WI38 (cell line): ENCODE data around the gene LEMD1.
"Not testable (repeated sequence)": the region's sequence is repeated elsewhere in the genome, so short reads cannot be mapped to it uniquely, and the experiment has no call there.

Source experiments
- H3K4me3 ChIP-seq: 2 replicates; pipeline ENCODE4 v1.5.1; 2011; ENCODE audit warnings: low read depth, mild to moderate bottlenecking, control low read depth, low read length
- TF ChIP-seq, protein P1 (sequence below): IDR thresholded peaks from 2 replicates; pipeline ENCODE4 v1.5.1; 2012; ENCODE audit warnings: low read depth, mild to moderate bottlenecking, control low read depth, low read length

The LEMD1 gene

DNA sequence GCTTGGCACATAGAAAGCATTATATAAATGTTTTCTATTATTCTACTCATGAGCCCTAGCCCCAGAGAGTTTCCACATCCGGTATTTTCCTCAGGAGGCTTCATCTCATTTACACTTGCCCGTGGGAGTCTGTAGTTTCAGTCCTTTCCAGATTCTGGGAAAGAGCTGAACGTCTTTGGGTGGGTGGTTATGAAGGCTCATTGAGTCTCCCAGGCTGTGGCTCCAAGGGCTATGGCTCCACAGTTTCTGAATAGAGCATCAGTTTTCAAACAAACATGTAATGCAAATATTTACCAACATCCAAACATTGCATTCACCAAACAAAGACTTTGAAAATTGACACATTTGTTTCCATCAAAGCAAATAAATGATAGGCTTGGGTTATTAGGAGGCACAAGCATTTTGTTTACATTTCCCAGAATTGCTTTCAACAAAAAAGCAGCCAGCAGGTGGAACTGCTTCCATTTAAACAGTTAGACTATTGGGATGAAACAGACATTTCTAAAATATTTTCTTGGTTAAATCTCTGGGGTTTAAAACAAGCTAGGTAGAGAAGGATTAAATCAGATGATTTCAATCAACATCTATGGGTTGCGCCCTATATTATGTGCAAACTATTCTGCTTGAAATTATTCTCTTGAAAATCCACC is 1.3 kb upstream of the LEMD1 start:
- TF ChIP-seq, protein P1, sequence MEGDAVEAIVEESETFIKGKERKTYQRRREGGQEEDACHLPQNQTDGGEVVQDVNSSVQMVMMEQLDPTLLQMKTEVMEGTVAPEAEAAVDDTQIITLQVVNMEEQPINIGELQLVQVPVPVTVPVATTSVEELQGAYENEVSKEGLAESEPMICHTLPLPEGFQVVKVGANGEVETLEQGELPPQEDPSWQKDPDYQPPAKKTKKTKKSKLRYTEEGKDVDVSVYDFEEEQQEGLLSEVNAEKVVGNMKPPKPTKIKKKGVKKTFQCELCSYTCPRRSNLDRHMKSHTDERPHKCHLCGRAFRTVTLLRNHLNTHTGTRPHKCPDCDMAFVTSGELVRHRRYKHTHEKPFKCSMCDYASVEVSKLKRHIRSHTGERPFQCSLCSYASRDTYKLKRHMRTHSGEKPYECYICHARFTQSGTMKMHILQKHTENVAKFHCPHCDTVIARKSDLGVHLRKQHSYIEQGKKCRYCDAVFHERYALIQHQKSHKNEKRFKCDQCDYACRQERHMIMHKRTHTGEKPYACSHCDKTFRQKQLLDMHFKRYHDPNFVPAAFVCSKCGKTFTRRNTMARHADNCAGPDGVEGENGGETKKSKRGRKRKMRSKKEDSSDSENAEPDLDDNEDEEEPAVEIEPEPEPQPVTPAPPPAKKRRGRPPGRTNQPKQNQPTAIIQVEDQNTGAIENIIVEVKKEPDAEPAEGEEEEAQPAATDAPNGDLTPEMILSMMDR = no peak
- no peak overlapping the region for H3K4me3 ChIP-seq

- H3K4me3 ChIP-seq = no peak overlapping the region
- TF ChIP-seq, protein P1 = no peak
These were observed 918 bp downstream of the LEMD1 start for GRCh38 chr1:205420938-205421337.

DNA sequence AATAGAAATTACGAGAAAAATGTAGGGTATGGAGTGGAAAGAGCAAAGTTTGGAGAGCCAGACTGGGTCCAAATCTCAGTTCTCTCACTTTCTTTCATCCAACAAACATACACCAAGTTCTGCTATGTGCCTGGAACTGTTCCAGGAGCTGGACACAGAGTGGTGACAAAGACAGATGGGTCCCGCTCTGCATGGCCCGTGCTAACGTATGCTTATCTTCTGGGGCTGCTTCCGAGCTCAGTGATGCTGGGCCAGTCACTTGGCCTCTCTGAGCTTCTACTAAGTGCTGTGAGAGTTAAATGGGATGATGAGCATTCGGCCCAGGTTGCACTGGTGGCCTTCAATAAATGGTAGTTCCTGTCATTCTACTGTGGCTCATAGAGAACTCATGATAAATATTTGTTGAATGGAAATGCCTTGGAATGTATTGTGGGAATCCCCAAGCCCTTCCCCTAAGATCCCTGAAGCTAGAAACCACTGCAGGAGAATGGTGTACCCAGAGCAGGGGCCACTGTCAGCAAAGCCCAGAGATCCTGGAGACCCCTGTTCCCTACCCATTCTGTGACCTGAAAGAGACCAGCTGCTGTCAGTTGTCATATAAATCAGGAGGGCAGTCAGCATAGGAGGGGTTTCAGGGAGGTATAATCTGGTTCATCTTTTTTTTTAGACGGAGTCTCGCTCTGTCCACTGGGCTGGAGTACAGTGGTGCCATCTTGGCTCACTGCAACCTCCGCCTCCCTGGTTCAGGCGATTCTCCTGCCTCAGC is 3.8 kb downstream of the LEMD1 start:
- TF ChIP-seq, protein P1 = no peak
- no peak overlapping the region for H3K4me3 ChIP-seq

DNA sequence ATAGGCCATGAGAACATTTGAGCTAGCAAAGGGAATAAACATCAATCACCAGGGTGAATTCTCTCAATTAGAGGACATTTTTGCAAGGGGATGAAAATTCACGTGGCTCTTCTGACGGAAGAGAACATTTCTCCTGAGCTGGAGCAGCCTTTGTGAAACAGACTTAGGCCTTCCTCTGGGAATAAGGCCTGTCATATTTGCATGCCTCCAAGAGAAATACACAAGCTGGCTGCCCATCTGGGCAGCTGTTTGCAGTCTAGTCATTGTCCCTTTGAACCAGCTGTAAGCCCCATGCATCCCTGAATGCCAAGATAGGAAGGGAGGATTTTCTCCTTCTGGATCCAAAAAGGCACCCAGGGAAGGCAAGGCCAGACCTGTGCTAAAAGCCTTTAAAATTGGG is 5.5 kb downstream of the LEMD1 start:
- TF ChIP-seq, protein P1 = no peak
- no peak overlapping the region for H3K4me3 ChIP-seq

- H3K4me3 ChIP-seq = no peak overlapping the region
- TF ChIP-seq, protein P1 = no peak
These were observed 11.1 kb downstream of the LEMD1 start for GRCh38 chr1:205410581-205411298.

- TF ChIP-seq, protein P1 = no peak
- H3K4me3 ChIP-seq = no peak overlapping the region
These were observed 13.9 kb downstream of the LEMD1 start for GRCh38 chr1:205407970-205408369.

DNA sequence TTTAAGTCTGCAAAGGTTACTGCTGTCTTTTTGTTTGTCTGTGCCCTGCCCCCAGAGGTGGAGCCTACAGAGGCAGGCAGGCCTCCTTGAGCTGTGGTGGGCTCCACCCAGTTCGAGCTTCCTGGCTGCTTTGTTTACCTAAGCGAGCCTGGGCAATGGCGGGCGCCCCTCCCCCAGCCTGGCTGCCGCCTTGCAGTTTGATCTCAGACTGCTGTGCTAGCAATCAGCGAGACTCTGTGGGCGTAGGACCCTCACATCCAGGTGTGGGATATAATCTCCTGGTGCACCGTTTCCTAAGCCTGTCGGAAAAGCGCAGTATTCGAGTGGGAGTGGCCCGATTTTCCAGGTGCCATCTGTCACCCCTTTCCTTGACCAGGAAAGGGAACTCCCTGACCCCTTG is 15.6 kb downstream of the LEMD1 start:
- H3K4me3 ChIP-seq = not testable (repeated sequence)

GRCh38 chr1:205404484-205404883 is 17.4 kb downstream of the LEMD1 start:
- not testable (repeated sequence) for H3K4me3 ChIP-seq
